Measurements from ENCODE around the gene SLC23A3. TPM values are rescaled to one million over a fixed set of nuclear protein-coding genes. Genes with fewer than 3 reads are reported as not detected.

Gene SLC23A3
- polyA plus RNA-seq, 1 donor = 6.2 TPM

- H3K4me1 ChIP-seq (ENCODE audit: control insufficient read depth, insufficient read depth, low read length) = peaks cover 71% of the 10 kb centered on the region
- no peaks in the 10 kb centered on the region for H3K36me3 ChIP-seq (ENCODE audit: control insufficient read depth, insufficient read depth, low read length)
- WGBS (ENCODE audit: insufficient coverage, low lambda C conversion rate) = no CpG with 5 or more reads among the region's 4 CpGs
- H3K27ac ChIP-seq (ENCODE audit: low read length) = peak overlapping the region; percentile 99
- H3K4me3 ChIP-seq (ENCODE audit: low read length) = peak overlapping the region; percentile 27
- peak; percentile 92 to 95 for DNase-seq
- no peaks in the 10 kb centered on the region for H3K9me3 ChIP-seq (ENCODE audit: control insufficient read depth, low read depth, low read length)
- H3K27me3 ChIP-seq (ENCODE audit: control insufficient read depth, insufficient read depth, low read length) = no peaks in the 10 kb centered on the region
These were observed 45.3 kb downstream of the SLC23A3 start for GRCh38 chr2:219124381-219125110.

- Histone ChIP-seq H3K9me3 (ENCODE audit: control insufficient read depth, low read depth, low read length) (no peaks in the 10 kb centered on the region), H3K36me3 (ENCODE audit: control insufficient read depth, insufficient read depth, low read length) (no peaks in the 10 kb centered on the region), H3K4me3 (ENCODE audit: low read length) (peak overlapping the region; percentile 27), H3K4me1 (ENCODE audit: control insufficient read depth, insufficient read depth, low read length) (peaks cover 79% of the 10 kb centered on the region), H3K27ac (ENCODE audit: low read length) (peak overlapping the region; percentile 99), H3K27me3 (ENCODE audit: control insufficient read depth, insufficient read depth, low read length) (no peaks in the 10 kb centered on the region)
- 48% methylated on average over 2 of the region's 8 CpGs for WGBS (ENCODE audit: insufficient coverage, low lambda C conversion rate)
- DNase-seq = peak in 1 of 2 donors; percentile 90
These were observed 46.3 kb downstream of the SLC23A3 start for GRCh38 chr2:219123356-219124135.

GRCh38 chr2:219122202-219122980, 47.4 kb downstream of the SLC23A3 start:
- DNase-seq = peak in 1 of 2 donors; percentile 84
- H3K4me3 ChIP-seq (ENCODE audit: low read length) = no peak overlapping the region
- 0% methylated on average over 1 of the region's 5 CpGs for WGBS (ENCODE audit: insufficient coverage, low lambda C conversion rate)
- H3K27me3 ChIP-seq (ENCODE audit: control insufficient read depth, insufficient read depth, low read length) = no peaks in the 10 kb centered on the region
- no peaks in the 10 kb centered on the region for H3K36me3 ChIP-seq (ENCODE audit: control insufficient read depth, insufficient read depth, low read length)
- peaks cover 82% of the 10 kb centered on the region for H3K4me1 ChIP-seq (ENCODE audit: control insufficient read depth, insufficient read depth, low read length)
- H3K9me3 ChIP-seq (ENCODE audit: control insufficient read depth, low read depth, low read length) = no peaks in the 10 kb centered on the region
- peak overlapping the region; percentile 99 for H3K27ac ChIP-seq (ENCODE audit: low read length)

GRCh38 chr2:219120082-219120481, 49.7 kb downstream of the SLC23A3 start:
- DNase-seq = no peak
- no peaks in the 10 kb centered on the region for H3K9me3 ChIP-seq (ENCODE audit: control insufficient read depth, low read depth, low read length)
- H3K27ac ChIP-seq (ENCODE audit: low read length) = no peak overlapping the region
- no peaks in the 10 kb centered on the region for H3K27me3 ChIP-seq (ENCODE audit: control insufficient read depth, insufficient read depth, low read length)
- peaks cover 71% of the 10 kb centered on the region for H3K4me1 ChIP-seq (ENCODE audit: control insufficient read depth, insufficient read depth, low read length)
- H3K36me3 ChIP-seq (ENCODE audit: control insufficient read depth, insufficient read depth, low read length) = no peaks in the 10 kb centered on the region
- no peak overlapping the region for H3K4me3 ChIP-seq (ENCODE audit: low read length)

- no peaks in the 10 kb centered on the region for H3K36me3 ChIP-seq (ENCODE audit: control insufficient read depth, insufficient read depth, low read length)
- 67% methylated on average over 2 of the region's 7 CpGs for WGBS (ENCODE audit: insufficient coverage, low lambda C conversion rate)
- DNase-seq = peak in 1 of 2 donors; percentile 63
These were observed 50.3 kb downstream of the SLC23A3 start for GRCh38 chr2:219119422-219120043.

GRCh38 chr2:219118504-219118903, 51.3 kb downstream of the SLC23A3 start:
- WGBS (ENCODE audit: insufficient coverage, low lambda C conversion rate) = no CpG with 5 or more reads among the region's 12 CpGs
- H3K9me3 ChIP-seq (ENCODE audit: control insufficient read depth, low read depth, low read length) = no peaks in the 10 kb centered on the region
- H3K27ac ChIP-seq (ENCODE audit: low read length) = peak overlapping the region; percentile 2
- no peak overlapping the region for H3K4me3 ChIP-seq (ENCODE audit: low read length)
- H3K27me3 ChIP-seq (ENCODE audit: control insufficient read depth, insufficient read depth, low read length) = no peaks in the 10 kb centered on the region
- H3K36me3 ChIP-seq (ENCODE audit: control insufficient read depth, insufficient read depth, low read length) = no peaks in the 10 kb centered on the region
- peaks cover 64% of the 10 kb centered on the region for H3K4me1 ChIP-seq (ENCODE audit: control insufficient read depth, insufficient read depth, low read length)
- peak in 1 of 2 donors; percentile 71 for DNase-seq

More at GRCh38 chr2:219119422-219120043, 50.3 kb downstream of the SLC23A3 start:
- H3K4me1 ChIP-seq (ENCODE audit: control insufficient read depth, insufficient read depth, low read length) = peaks cover 71% of the 10 kb centered on the region
- no peaks in the 10 kb centered on the region for H3K9me3 ChIP-seq (ENCODE audit: control insufficient read depth, low read depth, low read length)
- no peaks in the 10 kb centered on the region for H3K27me3 ChIP-seq (ENCODE audit: control insufficient read depth, insufficient read depth, low read length)
- no peak overlapping the region for H3K27ac ChIP-seq (ENCODE audit: low read length)
- no peak overlapping the region for H3K4me3 ChIP-seq (ENCODE audit: low read length)

- Histone ChIP-seq H3K36me3 (ENCODE audit: control insufficient read depth, insufficient read depth, low read length) (no peaks in the 10 kb centered on the region), H3K4me1 (ENCODE audit: control insufficient read depth, insufficient read depth, low read length) (peaks cover 63% of the 10 kb centered on the region), H3K4me3 (ENCODE audit: low read length) (no peak overlapping the region), H3K27ac (ENCODE audit: low read length) (peak overlapping the region; percentile 52), H3K9me3 (ENCODE audit: control insufficient read depth, low read depth, low read length) (no peaks in the 10 kb centered on the region), H3K27me3 (ENCODE audit: control insufficient read depth, insufficient read depth, low read length) (no peaks in the 10 kb centered on the region)
- peak in 1 of 2 donors; percentile 60 for DNase-seq
- no CpG with 5 or more reads among the region's 8 CpGs for WGBS (ENCODE audit: insufficient coverage, low lambda C conversion rate)
These were observed 52.8 kb downstream of the SLC23A3 start for GRCh38 chr2:219116776-219117646.

- no peak overlapping the region for H3K4me3 ChIP-seq (ENCODE audit: low read length)
- peak in 1 of 2 donors; percentile 49 for DNase-seq
- H3K36me3 ChIP-seq (ENCODE audit: control insufficient read depth, insufficient read depth, low read length) = no peaks in the 10 kb centered on the region
- H3K27ac ChIP-seq (ENCODE audit: low read length) = peak overlapping the region; percentile 89
- H3K4me1 ChIP-seq (ENCODE audit: control insufficient read depth, insufficient read depth, low read length) = peaks cover 64% of the 10 kb centered on the region
- no peaks in the 10 kb centered on the region for H3K27me3 ChIP-seq (ENCODE audit: control insufficient read depth, insufficient read depth, low read length)
- H3K9me3 ChIP-seq (ENCODE audit: control insufficient read depth, low read depth, low read length) = no peaks in the 10 kb centered on the region
- WGBS (ENCODE audit: insufficient coverage, low lambda C conversion rate) = 23% methylated on average over 2 of the region's 9 CpGs
These were observed 57.0 kb downstream of the SLC23A3 start for GRCh38 chr2:219112651-219113338.

GRCh38 chr2:219112062-219112406, 57.8 kb downstream of the SLC23A3 start:
- H3K4me1 ChIP-seq (ENCODE audit: control insufficient read depth, insufficient read depth, low read length) = peaks cover 60% of the 10 kb centered on the region
- peak overlapping the region; percentile 89 for H3K27ac ChIP-seq (ENCODE audit: low read length)
- WGBS (ENCODE audit: insufficient coverage, low lambda C conversion rate) = 25% methylated on average over 1 of the region's 2 CpGs

More at GRCh38 chr2:219112062-219112406, 57.8 kb downstream of the SLC23A3 start:
- H3K9me3 ChIP-seq (ENCODE audit: control insufficient read depth, low read depth, low read length) = no peaks in the 10 kb centered on the region
- H3K36me3 ChIP-seq (ENCODE audit: control insufficient read depth, insufficient read depth, low read length) = no peaks in the 10 kb centered on the region
- H3K27me3 ChIP-seq (ENCODE audit: control insufficient read depth, insufficient read depth, low read length) = no peaks in the 10 kb centered on the region
- H3K4me3 ChIP-seq (ENCODE audit: low read length) = no peak overlapping the region
- peak in 1 of 2 donors; percentile 60 for DNase-seq
